NCI-H2196 treated with DMSO at 0.1 percent for 48 hours (cell line): ENCODE data around the gene DDX39B.

Experiments used
- DNase-seq: peaks from one replicate; lab custom pipeline; 2025; ENCODE audit not compliant: unreplicated experiment; lab: John Stamatoyannopoulos, UW

Gene DDX39B

DNA sequence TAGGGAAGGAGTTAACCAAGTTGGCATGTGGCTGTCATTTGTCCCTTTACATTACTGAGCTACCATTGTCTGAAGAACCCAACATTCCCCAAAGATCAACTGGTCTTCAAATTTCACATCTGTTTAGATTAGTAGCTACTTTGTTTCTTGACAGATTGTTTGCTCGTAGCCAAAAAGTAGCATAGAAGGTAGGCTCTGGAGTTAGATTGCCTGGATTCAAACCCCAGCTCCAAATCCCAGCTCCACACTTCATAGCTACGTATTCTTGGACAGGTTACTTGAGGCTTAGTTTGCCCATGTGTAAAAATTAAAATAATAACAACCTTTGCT lies 6.7 kb upstream of the DDX39B start:
- DNase-seq: no peak

DNA sequence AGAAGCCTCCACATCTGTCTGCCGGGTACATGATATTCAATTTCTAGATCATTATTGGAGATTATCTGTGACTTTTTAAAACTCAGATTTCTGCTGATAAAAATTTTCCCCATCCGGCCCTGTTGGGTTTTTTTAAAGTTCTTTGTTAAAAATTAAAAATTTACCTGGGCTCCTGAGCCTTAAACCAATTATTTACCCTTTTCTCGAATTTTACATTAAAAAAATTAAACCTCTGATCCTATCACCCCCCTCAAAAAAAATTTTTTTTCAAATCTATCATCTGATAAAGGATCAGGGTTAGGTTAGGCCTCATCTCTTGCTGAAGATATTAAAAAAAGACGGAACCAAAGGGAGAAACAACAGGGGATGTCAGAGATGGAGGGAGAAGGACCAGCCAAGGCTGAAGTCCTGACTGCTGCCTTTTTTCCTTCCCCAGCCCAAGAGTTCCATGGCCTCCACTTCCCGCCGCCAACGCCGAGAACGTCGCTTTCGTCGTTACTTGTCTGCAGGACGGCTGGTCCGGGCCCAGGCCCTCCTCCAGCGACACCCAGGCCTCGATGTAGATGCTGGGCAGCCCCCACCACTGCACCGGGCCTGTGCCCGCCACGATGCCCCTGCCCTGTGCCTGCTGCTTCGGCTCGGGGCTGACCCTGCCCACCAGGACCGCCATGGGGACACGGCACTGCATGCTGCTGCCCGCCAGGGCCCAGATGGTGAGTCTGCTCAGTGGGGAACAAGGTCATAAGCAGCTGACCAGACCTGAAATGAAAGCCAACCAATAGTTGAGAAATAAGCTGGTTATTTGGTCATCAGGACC lies 6.1 kb upstream of the DDX39B start:
- DNase-seq: no peak

DNA sequence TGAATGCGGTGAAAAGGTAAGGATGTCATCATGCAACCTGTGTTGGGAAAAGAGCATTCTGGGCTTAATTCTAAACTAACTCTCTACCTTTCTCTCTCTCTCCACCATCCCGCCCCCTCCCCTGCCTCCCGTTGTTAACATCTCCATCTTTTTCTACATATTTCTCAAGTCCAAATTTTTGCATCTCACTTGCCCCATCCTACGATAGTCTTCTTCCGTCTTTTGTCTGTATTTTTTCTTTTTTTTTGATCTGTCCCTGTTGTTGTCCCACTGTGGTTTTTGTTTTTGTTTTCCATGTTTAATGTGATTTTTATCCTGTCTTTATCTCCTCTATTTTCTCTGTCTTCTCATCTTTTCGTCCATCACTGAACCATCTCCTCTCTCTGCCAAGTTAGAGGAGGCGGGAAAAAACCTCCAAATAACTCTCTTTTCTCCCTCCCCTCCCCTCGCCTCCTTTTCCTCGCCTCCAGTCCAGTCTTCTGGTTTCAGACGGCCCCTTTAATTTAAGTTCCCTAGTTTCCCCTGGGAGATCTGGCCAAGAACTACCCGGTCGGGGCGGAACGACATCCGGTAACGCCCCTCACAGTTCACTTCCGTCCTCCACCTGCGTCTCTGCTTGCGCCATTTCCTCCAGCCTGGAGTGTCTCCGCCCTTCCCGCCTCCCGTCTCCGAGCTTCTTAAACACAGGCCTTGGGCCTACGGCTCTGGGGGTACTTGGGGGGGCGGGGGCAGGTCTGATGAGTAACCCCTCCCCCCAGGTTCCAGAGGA lies 5.3 kb upstream of the DDX39B start, which contains the start of gene NFKBIL1:
NFKBIL1 (plus strand) TSS at position 651 of the 769 bp plus-strand sequence; CDS start at position 738, 87 bp downstream.
- DNase-seq: peak; percentile 94

DNA sequence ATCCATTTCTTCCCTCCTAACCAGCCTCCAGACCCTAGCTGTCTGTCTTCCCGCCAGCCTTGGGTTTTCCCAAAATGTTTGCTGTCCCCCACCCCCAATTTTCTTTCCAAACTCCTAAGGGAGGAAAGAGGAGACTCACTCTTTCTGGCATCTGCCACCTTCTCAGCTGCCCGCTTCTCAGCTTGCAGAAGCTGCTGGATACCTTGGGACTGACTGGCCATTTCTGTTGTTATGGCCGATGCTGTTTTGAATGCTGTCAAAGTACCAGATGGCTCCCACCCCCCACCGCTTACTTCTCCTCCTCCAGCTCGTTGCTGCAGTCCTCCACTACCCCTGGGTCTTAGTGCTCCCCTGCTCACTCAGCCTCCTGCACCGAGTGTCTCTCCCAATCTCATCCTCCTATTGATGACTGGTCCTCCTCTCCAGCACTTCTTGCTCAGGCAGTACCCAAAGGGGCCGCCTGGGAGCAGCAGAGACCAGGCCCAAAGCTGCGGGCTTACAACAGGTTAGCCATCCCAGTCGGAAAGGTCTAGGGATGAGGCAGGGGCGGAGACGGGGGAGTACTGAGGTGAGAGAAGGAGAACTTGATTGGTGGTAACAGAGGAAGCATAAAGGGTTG lies 4.6 kb upstream of the DDX39B start, which contains the start of gene ATP6V1G2:
ATP6V1G2 (minus strand) TSS at position 270 of the 619 bp plus-strand sequence; CDS start at position 221, 49 bp downstream.
- DNase-seq: peak; percentile 96

DNA sequence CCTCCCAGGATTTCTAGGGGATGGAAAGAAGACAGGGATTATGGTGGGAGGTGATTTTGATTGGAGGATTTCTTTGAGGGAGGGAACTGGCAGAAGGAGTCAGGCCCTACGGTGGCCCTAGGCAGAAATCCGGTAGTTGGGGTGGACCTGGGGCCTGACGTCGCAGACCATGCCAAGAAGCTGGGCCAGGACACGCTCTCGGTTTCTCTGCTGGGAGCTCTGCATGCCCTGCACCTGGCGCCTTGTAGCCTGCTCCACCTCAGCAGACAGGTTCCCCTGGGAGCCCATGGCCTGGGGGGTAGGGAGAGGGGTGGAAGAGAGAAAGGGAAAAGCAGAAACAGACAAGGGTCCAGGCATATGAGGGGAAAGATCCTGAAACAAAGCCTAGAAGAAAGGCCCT lies 3.5 kb upstream of the DDX39B start:
- DNase-seq: no peak

DNA sequence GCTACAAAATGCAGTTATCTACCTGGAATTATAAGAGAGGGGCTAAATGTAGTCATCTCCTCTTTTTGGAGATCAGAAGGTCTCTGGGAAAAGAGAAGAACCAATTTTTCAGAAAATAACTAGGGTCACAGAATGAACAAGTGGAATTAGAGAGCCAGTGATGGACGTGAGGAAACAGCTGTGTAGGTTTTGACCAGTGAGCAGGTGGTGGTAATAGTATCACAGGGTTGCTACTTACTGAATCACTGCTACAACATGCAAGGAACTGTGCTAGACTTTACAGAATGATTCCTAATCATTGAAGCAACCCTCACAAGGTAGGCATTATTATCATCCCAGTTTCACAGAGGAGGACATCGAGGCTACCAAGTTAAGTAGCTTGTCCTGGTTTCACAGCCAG lies 2.9 kb upstream of the DDX39B start:
- DNase-seq: no peak

DNA sequence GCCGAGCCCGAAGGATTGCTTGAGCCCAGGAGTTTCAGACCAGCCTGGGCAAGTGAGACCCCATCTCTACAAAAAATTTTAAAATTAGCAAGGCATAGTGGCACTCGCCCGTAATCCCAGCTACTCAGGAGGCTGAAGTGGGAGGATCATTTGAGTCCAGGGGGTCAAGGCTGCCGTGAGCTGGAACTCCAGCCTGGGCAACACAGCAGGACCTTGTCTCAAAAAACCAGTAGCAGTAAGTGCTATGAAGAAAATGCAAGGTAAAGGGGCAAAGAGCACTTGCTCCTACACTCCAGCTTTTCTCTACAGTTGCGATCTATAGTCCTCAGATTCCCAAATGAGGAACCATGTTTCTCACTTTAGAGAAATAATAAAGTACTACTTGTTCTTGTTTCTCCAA lies 1.8 kb upstream of the DDX39B start:
- no peak for DNase-seq

DNA sequence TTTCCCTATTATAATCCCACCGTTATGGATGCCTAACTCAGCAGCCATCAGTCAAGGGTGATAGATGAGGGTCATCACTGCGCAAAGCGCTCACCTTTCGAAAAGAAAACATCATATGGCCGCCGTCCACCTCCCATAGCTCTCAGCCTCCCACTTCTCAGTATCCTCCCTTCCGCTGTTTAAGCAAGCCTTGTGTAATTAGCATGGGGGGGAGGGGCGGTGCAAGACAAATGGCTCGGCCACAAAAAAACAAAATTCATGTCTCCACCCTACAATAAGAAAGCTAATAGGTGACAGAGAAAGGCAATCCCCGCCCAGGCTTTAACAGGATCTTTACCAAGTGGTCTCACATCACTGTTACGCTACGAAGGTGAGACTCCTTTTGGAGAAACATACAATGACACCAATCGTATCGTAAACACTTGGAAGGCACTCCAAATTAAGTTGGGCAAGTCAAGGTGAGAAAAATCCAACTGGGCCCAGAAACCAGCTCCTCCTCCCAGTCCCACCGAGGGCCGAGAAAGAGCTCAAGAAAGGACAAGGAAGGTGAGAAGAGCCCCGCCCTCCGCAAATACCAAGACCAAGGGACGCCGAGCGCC lies 645 bp downstream of the DDX39B start:
- DNase-seq: no peak

DNA sequence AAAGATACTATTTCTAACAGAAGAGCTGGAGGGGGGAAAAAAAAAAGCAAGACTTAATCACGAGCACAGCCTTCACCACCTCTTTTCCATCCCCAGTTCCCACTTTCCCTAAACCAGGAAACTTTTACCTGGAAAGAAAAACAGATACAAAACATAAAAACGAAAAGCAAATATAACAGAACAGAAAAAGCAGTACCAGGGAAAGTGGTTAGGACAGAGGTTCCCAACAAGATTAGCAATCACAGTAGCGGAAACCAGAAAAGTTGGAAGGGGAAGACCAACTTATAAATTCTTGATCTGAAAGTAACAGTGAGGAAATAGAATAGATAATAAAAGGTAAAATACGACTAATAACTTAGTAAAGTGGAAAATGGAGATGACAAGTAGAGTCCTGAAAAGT lies 1.2 kb downstream of the DDX39B start:
- DNase-seq: no peak

DNA sequence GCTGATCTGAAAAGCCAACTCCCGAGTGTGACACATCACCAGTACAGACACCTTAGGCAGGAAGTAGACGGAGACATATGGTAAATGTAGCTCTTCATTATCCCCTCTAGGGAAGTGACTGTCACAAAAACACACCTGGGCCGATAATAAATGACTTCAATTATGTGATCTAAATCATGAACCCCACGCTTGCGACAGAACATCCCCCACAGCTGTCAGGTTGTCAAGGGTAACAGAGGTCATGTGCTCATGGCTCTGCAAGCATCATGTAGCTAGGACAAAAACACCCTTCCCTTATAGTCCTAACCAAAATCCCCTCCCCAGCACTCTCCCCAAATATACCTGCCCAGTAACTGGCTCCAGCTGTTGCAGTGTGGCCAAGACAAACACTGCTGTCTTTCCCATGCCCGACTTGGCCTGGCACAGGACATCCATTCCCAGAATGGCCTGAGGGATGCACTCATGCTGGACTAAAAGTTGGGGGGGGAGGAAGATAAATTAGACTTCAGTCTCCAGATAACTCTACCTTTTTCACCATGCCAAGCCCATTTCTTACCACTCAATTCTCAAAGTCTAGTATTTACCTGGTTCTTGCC lies 2.9 kb downstream of the DDX39B start:
- no peak for DNase-seq

DNA sequence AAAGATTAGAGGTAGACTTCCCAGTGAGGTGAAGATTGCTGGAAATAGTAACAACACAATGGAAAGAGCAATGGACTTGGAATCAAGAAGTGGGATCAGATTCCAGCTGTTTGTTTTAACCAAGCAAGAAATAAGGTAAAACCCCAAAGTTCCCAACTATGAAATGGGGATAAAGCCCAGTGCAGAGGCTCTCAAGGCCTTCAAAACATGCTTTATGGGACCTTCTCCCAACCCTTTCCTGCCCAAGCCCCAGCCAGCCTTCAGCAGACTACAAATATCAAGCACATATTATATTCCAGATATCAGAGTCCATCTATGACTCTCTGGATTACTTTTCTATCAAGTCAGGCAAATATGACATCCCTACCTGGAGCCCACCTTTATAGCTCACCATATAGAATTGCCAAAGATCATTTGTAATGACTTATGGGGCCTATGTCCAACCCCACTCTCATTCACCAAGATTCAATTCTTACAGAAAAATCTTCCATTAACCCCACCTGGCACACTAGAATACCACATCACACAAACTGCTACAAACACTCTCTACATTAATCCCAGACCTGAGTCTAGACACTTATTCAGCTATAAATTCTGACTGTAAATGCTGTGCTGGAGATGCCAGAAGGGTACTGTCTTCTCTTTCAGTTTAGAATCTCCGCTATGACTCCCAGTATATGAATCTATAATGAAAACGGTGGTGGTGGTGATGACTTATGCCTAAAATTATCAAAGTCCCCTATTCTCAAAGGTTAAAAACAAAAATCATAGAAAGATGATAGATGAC lies 6.1 kb downstream of the DDX39B start:
- DNase-seq: no peak

DNA sequence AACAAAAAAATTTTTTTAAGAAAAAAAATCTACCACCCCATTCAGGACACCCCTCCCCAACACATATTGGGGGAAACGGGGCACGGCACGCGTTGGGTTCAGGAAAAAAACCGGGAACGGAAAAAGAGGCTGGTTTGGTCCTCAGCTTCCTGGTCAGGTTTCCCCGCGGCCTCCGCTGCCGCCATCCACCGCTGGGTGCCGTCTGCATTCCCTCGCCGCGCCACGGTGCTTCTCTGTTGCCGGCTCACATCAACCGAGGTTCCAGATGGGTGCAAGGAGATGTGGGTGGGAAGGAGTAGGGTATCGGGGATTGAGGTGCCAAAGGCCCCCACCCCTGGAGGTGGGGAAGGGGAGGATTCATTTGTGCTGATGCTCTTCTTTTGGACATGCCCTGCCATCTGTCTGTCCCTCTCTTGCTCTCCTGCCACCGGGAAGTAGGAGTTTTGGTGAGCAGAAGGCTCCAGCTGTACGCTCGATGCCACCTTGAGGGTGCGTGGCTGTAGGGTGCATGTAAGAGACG lies 7.2 kb downstream of the DDX39B start:
- no peak for DNase-seq

DNA sequence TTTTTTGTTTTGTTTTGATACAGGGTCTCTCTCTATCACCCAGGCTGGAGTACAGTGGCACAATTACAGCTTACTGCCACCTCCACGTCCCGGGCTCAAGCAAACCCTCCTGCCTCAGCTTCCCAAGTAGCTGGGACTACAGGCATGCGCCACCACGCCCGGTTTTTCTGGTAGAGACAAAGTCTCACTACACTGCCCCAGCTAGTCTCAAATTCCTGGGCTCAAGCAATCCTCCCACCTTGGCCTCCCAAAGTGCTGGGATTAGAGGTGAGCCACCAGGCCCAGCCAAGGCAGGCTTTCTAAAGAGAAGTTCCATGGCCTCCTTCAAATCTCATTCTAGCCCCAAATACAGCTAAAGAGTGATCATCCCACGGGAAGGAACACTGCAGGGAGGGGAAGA lies 7.8 kb downstream of the DDX39B start:
- DNase-seq: no peak

DNA sequence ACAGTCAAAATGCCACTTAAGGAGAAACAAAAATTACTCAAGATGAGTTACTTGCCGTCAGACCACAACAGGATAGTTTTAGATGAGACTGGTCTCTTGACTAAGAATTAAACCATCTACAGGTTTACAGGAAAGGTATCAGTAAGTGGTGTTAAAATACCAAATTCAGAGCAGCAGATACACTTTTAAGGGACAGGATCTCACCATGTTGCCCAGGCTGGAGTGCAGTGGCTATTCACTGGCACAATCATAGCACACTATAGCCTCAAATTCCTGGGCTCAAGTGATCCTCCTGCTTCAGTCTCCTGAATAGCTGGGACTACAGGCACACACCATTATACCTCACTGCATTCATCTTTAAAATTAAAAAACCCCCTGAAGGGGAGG lies 8.4 kb downstream of the DDX39B start:
- DNase-seq: no peak

DNA sequence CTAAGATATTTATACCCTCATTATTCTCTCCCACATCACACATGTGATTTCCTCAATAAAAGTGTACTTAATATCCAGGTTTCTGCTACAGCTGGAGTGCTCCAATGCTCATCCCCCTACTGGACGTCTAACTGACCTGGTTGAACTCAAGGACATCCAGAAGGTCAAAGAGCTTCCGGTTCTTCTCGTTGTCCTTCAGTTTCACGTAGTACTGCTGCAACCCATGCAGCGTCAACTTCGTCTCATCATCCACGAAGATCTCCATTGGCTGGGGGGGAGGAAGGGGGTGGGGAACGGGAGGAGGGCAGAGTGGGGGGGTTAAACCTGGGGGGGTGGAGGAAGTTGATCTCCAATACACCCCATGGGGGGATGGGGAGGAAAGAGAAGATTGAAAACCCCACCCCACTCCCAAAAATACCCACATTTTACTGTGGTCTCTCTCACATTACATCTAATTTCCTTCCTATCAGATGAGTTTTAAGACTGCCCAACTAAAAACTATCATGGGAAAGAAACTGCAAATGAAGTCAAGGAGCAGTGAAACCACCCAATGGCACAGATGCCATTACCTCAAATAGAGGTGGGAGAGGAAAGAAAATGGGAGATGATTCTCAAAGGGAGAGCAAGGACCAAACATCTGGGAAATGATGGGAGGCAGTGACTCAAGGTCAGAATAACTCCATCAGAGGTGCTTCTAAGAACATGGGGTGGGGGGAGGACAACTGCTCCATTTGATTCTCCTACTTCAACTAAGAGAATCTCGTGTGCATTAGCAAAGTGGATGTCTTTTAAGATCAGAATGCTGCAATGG lies 9.0 kb downstream of the DDX39B start:
- DNase-seq: no peak

DNA sequence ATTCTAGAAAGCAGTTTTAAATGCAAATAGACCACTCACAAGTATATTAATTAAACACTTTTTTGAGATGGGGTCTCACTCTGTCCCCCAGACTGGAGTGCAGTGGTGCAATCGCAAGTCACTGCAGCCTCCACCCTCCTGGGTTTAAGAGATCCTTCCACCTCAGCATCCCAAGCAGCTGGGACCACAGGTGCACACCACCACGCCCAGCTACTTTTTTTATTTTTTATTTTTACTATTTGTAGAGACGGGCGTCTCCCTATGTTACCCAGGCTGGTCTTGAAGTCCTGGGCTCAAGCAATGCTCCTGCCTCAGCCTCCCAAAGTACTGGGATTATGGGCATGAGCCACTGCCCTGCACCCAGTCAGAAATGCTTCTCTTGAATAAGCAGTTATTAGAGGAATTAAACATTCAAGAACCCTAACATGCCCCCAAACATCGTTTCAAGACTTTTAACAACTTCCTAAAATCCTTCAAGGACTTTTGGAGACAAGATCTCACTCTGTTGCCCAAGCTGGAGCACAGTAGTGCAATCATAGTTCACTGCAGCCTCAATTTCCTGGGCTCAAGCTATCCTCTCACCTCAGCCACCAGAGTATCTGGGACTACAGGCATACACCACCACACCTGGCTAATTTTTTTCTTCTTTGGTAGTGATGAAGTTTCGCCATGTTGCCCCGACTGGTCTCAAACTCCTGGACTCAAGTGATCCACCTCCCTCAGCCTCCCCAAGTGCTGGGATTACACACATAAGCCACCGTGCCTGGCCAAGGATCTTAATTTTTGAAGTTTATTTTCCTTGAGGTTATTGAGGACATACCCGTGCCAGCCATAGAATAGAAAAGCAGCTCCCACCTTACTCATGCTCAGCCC lies 9.8 kb downstream of the DDX39B start:
- DNase-seq: no peak

DNA sequence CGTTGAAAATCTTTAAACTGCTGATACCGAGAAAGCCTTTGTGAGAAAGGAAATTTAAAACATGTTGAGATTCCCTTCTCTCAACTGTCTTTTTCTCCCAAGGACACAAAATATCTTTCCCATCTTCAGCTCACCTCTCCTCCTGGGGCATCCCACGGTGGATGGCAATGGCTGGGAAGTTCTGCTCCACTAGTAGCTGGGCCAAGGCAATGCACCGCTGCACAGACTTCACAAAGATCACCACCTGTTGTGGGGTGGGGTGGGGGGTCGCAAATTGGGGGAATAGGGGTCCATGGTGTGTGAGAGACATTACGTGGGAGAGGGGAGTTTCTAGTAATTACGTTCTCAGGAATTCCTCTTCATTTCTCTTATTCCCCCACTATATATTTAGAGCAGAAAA lies 10.6 kb downstream of the DDX39B start:
- DNase-seq: no peak

DNA sequence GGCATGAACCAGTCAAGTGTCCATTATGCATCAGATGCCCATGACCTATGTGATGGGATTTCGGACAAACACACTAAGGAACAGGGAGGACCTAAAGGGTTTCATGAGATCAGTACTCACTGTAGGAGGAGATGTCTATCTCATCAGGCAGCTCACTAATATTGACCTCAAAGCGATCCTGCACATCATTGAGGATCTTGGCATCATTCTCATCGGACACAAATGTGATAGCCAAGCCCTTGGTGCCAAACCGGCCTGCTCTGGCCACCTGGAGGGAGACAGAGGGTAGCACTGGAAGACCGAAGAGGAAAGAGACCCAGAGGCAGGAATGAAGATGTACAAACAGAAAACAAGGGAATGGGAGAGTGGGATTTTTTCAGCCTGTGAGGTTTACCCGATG lies 11.1 kb downstream of the DDX39B start:
- no peak for DNase-seq
